HepG2 (cell line): ENCODE measurements around the gene LSM2. TPM values are rescaled to one million over a fixed set of nuclear protein-coding genes. Genes with fewer than 3 reads are reported as not detected.

Experiments used
- CC2D1A ChIP-seq: sonication (generic); formaldehyde crosslinking; IDR thresholded peaks from 2 replicates; pipeline ENCODE4 v1.8.1; 2023; ENCODE audit warnings: mild to moderate bottlenecking, missing genetic modification reagents
- HINFP ChIP-seq: sonication (generic); formaldehyde crosslinking; IDR thresholded peaks from 2 replicates; pipeline ENCODE4 v1.4.0; 2020; ENCODE audit warnings: low read depth, mild to moderate bottlenecking, missing genetic modification reagents
- HOXA3 ChIP-seq: sonication (generic); formaldehyde crosslinking; IDR thresholded peaks from 2 replicates; pipeline ENCODE4 v1.5.0; 2020; ENCODE audit warnings: missing genetic modification reagents
- HOXA5 ChIP-seq: sonication (generic); formaldehyde crosslinking; IDR thresholded peaks from 2 replicates; pipeline ENCODE4 v1.4.0; 2020; ENCODE audit warnings: missing genetic modification reagents
- KDM5B ChIP-seq: sonication (generic); formaldehyde crosslinking; IDR thresholded peaks from 2 replicates; pipeline ENCODE4 v1.4.0; 2020; ENCODE audit warnings: missing genetic modification reagents, mild to moderate bottlenecking, borderline replicate concordance
- MAFK ChIP-seq, 2 experiments: IDR thresholded peaks in 1 of 2; conservative IDR thresholded peaks in 1 of 2; 2 replicates each; pipeline ENCODE4 v1.6.1; 2011; ENCODE audit warnings: improper control_type of control experiment in 2 of 2, low read length in 2 of 2
- MATR3 ChIP-seq: sonication (generic); formaldehyde crosslinking; IDR thresholded peaks from 2 replicates; pipeline ENCODE4 v1.4.0; 2020; ENCODE audit warnings: missing genetic modification reagents
- SNAPC2 ChIP-seq: sonication (generic); formaldehyde crosslinking; IDR thresholded peaks from 2 replicates; pipeline ENCODE4 v1.8.1; 2022; ENCODE audit warnings: mild to moderate bottlenecking, missing genetic modification reagents
- SPEN ChIP-seq: sonication (generic); formaldehyde crosslinking; IDR thresholded peaks from 2 replicates; pipeline ENCODE4 v1.5.1; 2020; ENCODE audit warnings: low read depth, mild to moderate bottlenecking, missing genetic modification reagents
- ZBTB21 ChIP-seq: sonication (generic); formaldehyde crosslinking; IDR thresholded peaks from 2 replicates; pipeline ENCODE4 v1.4.0; 2020; ENCODE audit warnings: missing genetic modification reagents
- ZBTB38 ChIP-seq: sonication (generic); formaldehyde crosslinking; IDR thresholded peaks from 2 replicates; pipeline ENCODE4 v1.5.1; 2020; ENCODE audit warnings: mild to moderate bottlenecking, missing genetic modification reagents
- ZBTB7B ChIP-seq: sonication (generic); formaldehyde crosslinking; IDR thresholded peaks from 2 replicates; pipeline ENCODE4 v1.4.0; 2020; ENCODE audit warnings: missing genetic modification reagents
- ZNF230 ChIP-seq: sonication (generic); formaldehyde crosslinking; IDR thresholded peaks from 2 replicates; pipeline ENCODE4 v1.4.0; 2020; ENCODE audit warnings: mild to moderate bottlenecking, missing genetic modification reagents
- ZNF33A ChIP-seq: sonication (generic); formaldehyde crosslinking; IDR thresholded peaks from 2 replicates; pipeline ENCODE4 v1.5.1; 2020; ENCODE audit warnings: missing genetic modification reagents, mild to moderate bottlenecking, moderate library complexity, borderline replicate concordance
- ZNF557 ChIP-seq: sonication (generic); formaldehyde crosslinking; IDR thresholded peaks from 2 replicates; pipeline ENCODE4 v1.4.0; 2020; ENCODE audit warnings: missing genetic modification reagents
- ZNF792 ChIP-seq: IDR thresholded peaks from 2 replicates; pipeline ENCODE4 v1.6.1; 2016
- ZSCAN25 ChIP-seq: sonication (generic); formaldehyde crosslinking; IDR thresholded peaks from 2 replicates; pipeline ENCODE4 v1.8.0; 2022; ENCODE audit warnings: mild to moderate bottlenecking, missing genetic modification reagents
- polyA plus RNA-seq, 8 experiments: library from polyadenylated mRNA; depleted of rRNA in 3 of 8; stranded (reverse) in 7 of 8; unstranded in 1 of 8; fragments of >200 nt; fragmentation: Illumina TruSeq in 4 of 8; extraction: Trizol in 4 of 8; gene quantifications; 2 replicates each; pipeline versions ENCODE4 v1.2.1 to v1.2.3, GENCODE V29; 2011 to 2016; ENCODE audit warnings: low read depth in 4 of 8, missing spikeins in 1 of 8, mixed read lengths in 1 of 8; ENCODE audit not compliant: insufficient read depth in 1 of 8
- total RNA-seq, 5 experiments: library from RNA; depleted of rRNA; stranded (reverse); fragments of >200 nt; fragmentation: Illumina TruSeq; extraction: Trizol; gene quantifications; 2 replicates each; pipeline ENCODE4 v1.2.3, GENCODE V29; 2016; ENCODE audit warnings: low read depth in 1 of 5
- TF ChIP-seq, protein P1 (sequence below): sonication (generic); formaldehyde crosslinking; IDR thresholded peaks from 2 replicates; pipeline ENCODE4 v1.9.0; 2021; ENCODE audit warnings: missing genetic modification reagents, mild to moderate bottlenecking, borderline replicate concordance
- TF ChIP-seq, protein P2 (sequence below): IDR thresholded peaks from 2 replicates; pipeline ENCODE4 v1.6.1; 2016; ENCODE audit warnings: missing biosample characterization, missing genetic modification reagents, low read depth
- TF ChIP-seq, protein P3 (sequence below): sonication (generic); formaldehyde crosslinking; IDR thresholded peaks from 2 replicates; pipeline ENCODE4 v1.9.0; 2022; ENCODE audit warnings: low read depth, missing genetic modification reagents
- TF ChIP-seq, protein P4 (sequence below): sonication (generic); formaldehyde crosslinking; conservative IDR thresholded peaks from 2 replicates; pipeline ENCODE4 v1.4.0; 2020; ENCODE audit warnings: missing genetic modification reagents

LSM2 gene
- total and polyA plus RNA-seq, 2 of the 13 experiments (the other 11 are each of a cell fraction or from before 2014, with no cell fraction given), result 69.4 to 90.5 TPM

DNA sequence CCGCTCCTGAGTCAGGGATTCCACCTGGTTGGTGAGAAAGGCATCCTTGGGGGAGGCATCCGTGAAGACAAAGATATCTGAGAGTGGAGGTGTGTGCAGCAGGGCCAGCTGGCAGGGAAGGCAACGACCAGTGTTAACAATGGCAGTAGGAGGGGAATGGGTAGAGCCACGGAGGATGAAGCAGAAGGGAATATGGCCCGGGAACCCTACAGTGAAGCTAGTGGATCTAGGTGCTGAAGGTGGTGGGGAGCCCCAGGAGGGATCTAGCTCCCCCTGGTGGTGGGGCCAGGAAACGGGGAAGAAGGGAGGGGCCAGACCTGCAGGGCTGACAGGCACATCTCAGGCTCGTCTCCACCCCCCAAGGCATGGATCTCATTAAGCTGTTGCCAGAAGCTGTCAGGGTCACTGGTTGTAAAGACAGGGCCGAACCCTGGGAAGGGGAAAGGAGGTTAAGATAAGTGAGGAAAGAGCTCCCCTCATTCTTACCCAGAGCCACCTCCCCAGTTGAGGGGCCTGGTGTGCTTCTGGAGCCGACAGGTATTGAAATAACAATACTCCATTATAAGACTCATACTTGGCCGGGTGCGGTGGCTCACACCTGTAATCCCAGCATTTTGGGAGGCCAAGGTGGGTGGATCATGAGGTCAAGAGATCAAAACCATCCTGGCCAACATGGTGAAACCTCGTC is 36.9 kb downstream of the LSM2 start (continued):
- no peak for TF ChIP-seq ZNF557 (CRISPR knock-in tag)
- peak; percentile 65; the same call in 1 of the 2 replicates for TF ChIP-seq ZBTB38 (CRISPR knock-in tag)
- TF ChIP-seq ZNF33A (CRISPR knock-in tag), result no peak
- peak; percentile 30; the same call in 1 of the 2 replicates for TF ChIP-seq HOXA3 (CRISPR knock-in tag)
- 0 out of 2 replicates have a peak, but pooled peaks have one; percentile 56 for TF ChIP-seq HOXA5 (CRISPR knock-in tag)
- peak; percentile 77; the same call in 1 of the 2 replicates for TF ChIP-seq KDM5B (CRISPR knock-in tag)
- no peak for TF ChIP-seq CC2D1A (CRISPR knock-in tag)
- peak; percentile 50; the same call in 1 of the 2 replicates for TF ChIP-seq HINFP (CRISPR knock-in tag)
- no peak for TF ChIP-seq ZNF230 (CRISPR knock-in tag)
- peak; percentile 61; the same call in 1 of the 2 replicates for TF ChIP-seq ZSCAN25 (CRISPR knock-in tag)
- TF ChIP-seq, protein P1, sequence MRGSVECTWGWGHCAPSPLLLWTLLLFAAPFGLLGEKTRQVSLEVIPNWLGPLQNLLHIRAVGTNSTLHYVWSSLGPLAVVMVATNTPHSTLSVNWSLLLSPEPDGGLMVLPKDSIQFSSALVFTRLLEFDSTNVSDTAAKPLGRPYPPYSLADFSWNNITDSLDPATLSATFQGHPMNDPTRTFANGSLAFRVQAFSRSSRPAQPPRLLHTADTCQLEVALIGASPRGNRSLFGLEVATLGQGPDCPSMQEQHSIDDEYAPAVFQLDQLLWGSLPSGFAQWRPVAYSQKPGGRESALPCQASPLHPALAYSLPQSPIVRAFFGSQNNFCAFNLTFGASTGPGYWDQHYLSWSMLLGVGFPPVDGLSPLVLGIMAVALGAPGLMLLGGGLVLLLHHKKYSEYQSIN, result no peak
- peak; percentile 38; the same call in 1 of the 2 replicates for TF ChIP-seq SPEN (CRISPR knock-in tag)
- TF ChIP-seq MAFK (conservative IDR thresholded peaks at IDR 0.05 in 1 of 2, IDR thresholded peaks at IDR 0.05 in 1 of 2; ENCODE audit: low read length in 2 of 2), result no peak
- 0 out of 2 replicates have a peak, but pooled peaks have one; percentile 32 for TF ChIP-seq ZNF792
- TF ChIP-seq, protein P2, sequence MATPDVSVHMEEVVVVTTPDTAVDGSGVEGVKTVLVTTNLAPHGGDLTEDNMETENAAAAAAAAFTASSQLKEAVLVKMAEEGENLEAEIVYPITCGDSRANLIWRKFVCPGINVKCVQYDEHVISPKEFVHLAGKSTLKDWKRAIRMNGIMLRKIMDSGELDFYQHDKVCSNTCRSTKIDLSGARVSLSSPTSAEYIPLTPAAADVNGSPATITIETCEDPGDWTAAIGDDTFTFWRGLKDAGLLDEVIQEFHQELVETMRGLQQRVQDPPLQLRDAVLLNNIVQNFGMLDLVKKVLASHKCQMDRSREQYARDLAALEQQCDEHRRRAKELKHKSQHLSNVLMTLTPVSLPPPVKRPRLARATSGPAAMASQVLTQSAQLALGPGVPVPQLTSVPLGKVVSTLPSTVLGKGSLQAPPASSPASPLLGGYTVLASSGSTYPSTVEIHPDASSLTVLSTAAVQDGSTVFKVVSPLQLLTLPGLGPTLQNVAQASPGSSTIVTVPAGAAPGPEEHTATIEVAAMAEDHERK, result no peak
- TF ChIP-seq ZBTB21 (CRISPR knock-in tag), result 0 out of 2 replicates have a peak, but pooled peaks have one; percentile 29
- no peak for TF ChIP-seq ZBTB7B (CRISPR knock-in tag)
- TF ChIP-seq, protein P3, sequence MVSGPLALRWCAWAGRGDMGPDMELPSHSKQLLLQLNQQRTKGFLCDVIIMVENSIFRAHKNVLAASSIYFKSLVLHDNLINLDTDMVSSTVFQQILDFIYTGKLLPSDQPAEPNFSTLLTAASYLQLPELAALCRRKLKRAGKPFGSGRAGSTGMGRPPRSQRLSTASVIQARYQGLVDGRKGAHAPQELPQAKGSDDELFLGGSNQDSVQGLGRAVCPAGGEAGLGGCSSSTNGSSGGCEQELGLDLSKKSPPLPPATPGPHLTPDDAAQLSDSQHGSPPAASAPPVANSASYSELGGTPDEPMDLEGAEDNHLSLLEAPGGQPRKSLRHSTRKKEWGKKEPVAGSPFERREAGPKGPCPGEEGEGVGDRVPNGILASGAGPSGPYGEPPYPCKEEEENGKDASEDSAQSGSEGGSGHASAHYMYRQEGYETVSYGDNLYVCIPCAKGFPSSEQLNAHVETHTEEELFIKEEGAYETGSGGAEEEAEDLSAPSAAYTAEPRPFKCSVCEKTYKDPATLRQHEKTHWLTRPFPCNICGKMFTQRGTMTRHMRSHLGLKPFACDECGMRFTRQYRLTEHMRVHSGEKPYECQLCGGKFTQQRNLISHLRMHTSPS (CRISPR knock-in tag), result no peak
- no peak for TF ChIP-seq SNAPC2 (CRISPR knock-in tag)
- TF ChIP-seq, protein P4, sequence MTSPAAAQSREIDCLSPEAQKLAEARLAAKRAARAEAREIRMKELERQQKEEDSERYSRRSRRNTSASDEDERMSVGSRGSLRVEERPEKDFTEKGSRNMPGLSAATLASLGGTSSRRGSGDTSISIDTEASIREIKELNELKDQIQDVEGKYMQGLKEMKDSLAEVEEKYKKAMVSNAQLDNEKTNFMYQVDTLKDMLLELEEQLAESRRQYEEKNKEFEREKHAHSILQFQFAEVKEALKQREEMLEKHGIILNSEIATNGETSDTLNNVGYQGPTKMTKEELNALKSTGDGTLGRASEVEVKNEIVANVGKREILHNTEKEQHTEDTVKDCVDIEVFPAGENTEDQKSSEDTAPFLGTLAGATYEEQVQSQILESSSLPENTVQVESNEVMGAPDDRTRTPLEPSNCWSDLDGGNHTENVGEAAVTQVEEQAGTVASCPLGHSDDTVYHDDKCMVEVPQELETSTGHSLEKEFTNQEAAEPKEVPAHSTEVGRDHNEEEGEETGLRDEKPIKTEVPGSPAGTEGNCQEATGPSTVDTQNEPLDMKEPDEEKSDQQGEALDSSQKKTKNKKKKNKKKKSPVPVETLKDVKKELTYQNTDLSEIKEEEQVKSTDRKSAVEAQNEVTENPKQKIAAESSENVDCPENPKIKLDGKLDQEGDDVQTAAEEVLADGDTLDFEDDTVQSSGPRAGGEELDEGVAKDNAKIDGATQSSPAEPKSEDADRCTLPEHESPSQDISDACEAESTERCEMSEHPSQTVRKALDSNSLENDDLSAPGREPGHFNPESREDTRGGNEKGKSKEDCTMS (CRISPR knock-in tag), result no peak
- TF ChIP-seq MATR3, result no peak
